K562 (cell line): ENCODE data around the gene MAD2L1BP. TPM values are rescaled to one million over a fixed set of nuclear protein-coding genes. Genes with fewer than 3 reads are reported as not detected.

Experiments
- CGGBP1 ChIP-seq: fragments of 250-450 bp; sonication (Bioruptor Pico); IDR thresholded peaks from 2 replicates; pipeline ENCODE4 v1.9.0; 2021; ENCODE audit warnings: mild to moderate bottlenecking
- CXXC5 ChIP-seq: fragments of 250-450 bp; sonication (Bioruptor Pico); IDR thresholded peaks from 2 replicates; pipeline ENCODE4 v1.8.0; 2022; ENCODE audit warnings: inconsistent platforms, mild to moderate bottlenecking, moderate library complexity
- HINFP ChIP-seq: fragments of 450-650 bp; conservative IDR thresholded peaks from 2 replicates; pipeline ENCODE4 v1.6.1; 2016; ENCODE audit warnings: missing genetic modification characterization, low read depth, mild to moderate bottlenecking, control low read depth, missing compliant biosample characterization
- HNRNPLL ChIP-seq: fragments of 200-400 bp; formaldehyde crosslinking; IDR thresholded peaks from 2 replicates; pipeline ENCODE4 v1.6.1; 2017; ENCODE audit warnings: low read length, low read depth, mild to moderate bottlenecking; ENCODE audit not compliant: poor library complexity, severe bottlenecking
- ID3 ChIP-seq, 2 experiments: fragments of 250-450 bp in 1 of 2; fragments of 450-650 bp in 1 of 2; sonication (Bioruptor Pico) in 1 of 2; IDR thresholded peaks; 2 replicates each; pipeline versions ENCODE4 v1.6.1 to v1.8.0; 2016 to 2021; ENCODE audit warnings: mild to moderate bottlenecking in 2 of 2, moderate library complexity in 2 of 2, missing compliant biosample characterization in 1 of 2, missing genetic modification characterization in 1 of 2
- KAT8 ChIP-seq: fragments of 450-650 bp; IDR thresholded peaks from 2 replicates; pipeline ENCODE4 v1.6.1; 2016; ENCODE audit warnings: low read depth, mild to moderate bottlenecking
- MAFG ChIP-seq: fragments of 450-650 bp; conservative IDR thresholded peaks from 2 replicates; pipeline ENCODE4 v1.6.1; 2016; ENCODE audit warnings: missing genetic modification characterization, missing compliant biosample characterization
- MAZ ChIP-seq, 2 experiments: fragments of 450-650 bp in 1 of 2; sonication (generic) in 1 of 2; formaldehyde crosslinking; IDR thresholded peaks in 1 of 2; conservative IDR thresholded peaks in 1 of 2; 2 replicates each; pipeline versions ENCODE4 v1.4.0 to v1.5.0; 2020; ENCODE audit warnings: mild to moderate bottlenecking in 1 of 2, missing genetic modification reagents in 1 of 2
- MTA2 ChIP-seq: fragments of 450-650 bp; IDR thresholded peaks from 2 replicates; pipeline ENCODE4 v1.6.1; 2016; ENCODE audit warnings: low read depth
- YBX1 ChIP-seq: fragments of 450-650 bp; IDR thresholded peaks from 2 replicates; pipeline ENCODE4 v1.7.1; 2016; ENCODE audit warnings: mild to moderate bottlenecking
- ZNF217 ChIP-seq: sonication (generic); formaldehyde crosslinking; IDR thresholded peaks from 2 replicates; pipeline ENCODE4 v1.8.0; 2022; ENCODE audit warnings: mild to moderate bottlenecking, missing genetic modification reagents
- ZSCAN32 ChIP-seq: fragments of 450-650 bp; formaldehyde crosslinking; IDR thresholded peaks from 2 replicates; pipeline ENCODE4 v1.4.0; 2020; ENCODE audit warnings: mild to moderate bottlenecking, moderate library complexity
- polyA plus RNA-seq, 8 experiments: library from polyadenylated mRNA; depleted of rRNA in 4 of 8; stranded (reverse) in 5 of 8; unstranded in 3 of 8; fragments of >200 nt; fragmentation: Nextera tagmentation in 2 of 8; fragmentation: Illumina TruSeq in 1 of 8; extraction: Ambion mirVana in 2 of 8; extraction: Trizol in 1 of 8; gene quantifications; 2 replicates each; pipeline versions ENCODE4 v1.2.1 to v1.2.3, GENCODE V29; 2011 to 2014; ENCODE audit warnings: inconsistent platforms in 1 of 8, missing spikeins in 1 of 8
- total RNA-seq, 7 experiments: library from RNA; depleted of rRNA in 6 of 7; stranded (reverse); fragments of >200 nt in 6 of 7; fragmentation: Illumina TruSeq in 2 of 7; extraction: Trizol in 2 of 7; gene quantifications; 2 replicates each; pipeline versions ENCODE4 v1.2.1 to v1.2.3, GENCODE V29; 2011 to 2021; ENCODE audit warnings: low replicate concordance in 1 of 7
- TF ChIP-seq, protein P1 (sequence below): IDR thresholded peaks from 2 replicates; pipeline ENCODE4 v1.6.1; 2011; ENCODE audit warnings: borderline replicate concordance, low read depth, mild to moderate bottlenecking, moderate library complexity, low read length; ENCODE audit not compliant: insufficient read depth, poor library complexity, severe bottlenecking
- TF ChIP-seq, protein P2 (sequence below): fragments of 200-400 bp; formaldehyde crosslinking; IDR thresholded peaks from 2 replicates; pipeline ENCODE4 v1.6.1; 2017; ENCODE audit warnings: mild to moderate bottlenecking, low read depth, low read length, moderate library complexity
- TF ChIP-seq, protein P3 (sequence below): fragments of 450-650 bp; conservative IDR thresholded peaks from 2 replicates; pipeline ENCODE4 v1.6.1; 2016; ENCODE audit warnings: missing genetic modification characterization, low read depth, mild to moderate bottlenecking, missing compliant biosample characterization, moderate library complexity

MAD2L1BP gene
- total and polyA plus RNA-seq, 9 of the 15 experiments (the other 6 are each of a cell fraction or from before 2014, with no cell fraction given): 69.7 to 321 (median 111) TPM

DNA sequence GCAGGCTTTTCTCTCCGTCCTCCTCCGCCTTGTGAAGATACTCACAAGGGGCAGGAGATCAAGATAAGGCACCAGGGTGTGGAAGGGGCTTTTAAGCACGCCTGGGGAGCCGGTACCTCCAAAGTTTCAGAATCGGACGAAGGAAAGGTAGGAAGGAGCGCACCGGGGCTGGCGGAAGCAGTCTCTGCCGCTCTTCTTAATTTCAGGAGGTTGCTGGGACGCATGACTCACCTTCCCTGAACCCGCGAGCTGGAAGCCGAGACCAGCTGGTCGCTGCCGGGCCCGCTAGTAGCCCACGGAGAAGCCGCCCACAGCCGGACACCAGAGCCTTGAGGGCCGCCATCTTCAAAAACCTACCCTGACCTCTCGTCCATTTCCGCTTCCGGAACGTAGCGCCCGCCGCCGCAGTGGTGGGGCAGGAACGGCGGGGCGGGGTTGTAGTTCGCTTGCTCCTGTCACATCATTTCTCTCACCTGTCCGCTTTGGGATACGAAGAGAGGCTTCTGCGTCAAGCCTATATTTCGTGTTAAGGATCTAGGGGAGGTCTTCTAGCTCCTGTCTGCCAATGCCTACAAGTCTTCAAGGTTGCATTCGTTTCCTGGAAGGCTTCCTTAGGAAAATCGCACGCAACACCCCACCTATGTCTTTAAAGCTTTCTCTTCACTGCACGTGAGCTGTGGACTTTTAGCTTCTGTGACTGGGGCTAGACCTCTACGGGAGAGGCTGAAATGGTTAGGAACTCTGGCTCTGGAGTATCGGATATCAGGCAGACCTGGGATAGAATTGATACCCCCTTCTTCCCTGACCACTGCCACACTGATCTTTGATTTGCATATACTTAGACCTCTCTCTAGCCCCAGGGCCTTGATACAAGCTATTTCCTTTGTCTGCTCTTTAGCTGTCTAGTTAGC, 52.1 kb downstream of the MAD2L1BP start, which contains the start of gene MRPS18A (continued):
- TF ChIP-seq, protein P1, sequence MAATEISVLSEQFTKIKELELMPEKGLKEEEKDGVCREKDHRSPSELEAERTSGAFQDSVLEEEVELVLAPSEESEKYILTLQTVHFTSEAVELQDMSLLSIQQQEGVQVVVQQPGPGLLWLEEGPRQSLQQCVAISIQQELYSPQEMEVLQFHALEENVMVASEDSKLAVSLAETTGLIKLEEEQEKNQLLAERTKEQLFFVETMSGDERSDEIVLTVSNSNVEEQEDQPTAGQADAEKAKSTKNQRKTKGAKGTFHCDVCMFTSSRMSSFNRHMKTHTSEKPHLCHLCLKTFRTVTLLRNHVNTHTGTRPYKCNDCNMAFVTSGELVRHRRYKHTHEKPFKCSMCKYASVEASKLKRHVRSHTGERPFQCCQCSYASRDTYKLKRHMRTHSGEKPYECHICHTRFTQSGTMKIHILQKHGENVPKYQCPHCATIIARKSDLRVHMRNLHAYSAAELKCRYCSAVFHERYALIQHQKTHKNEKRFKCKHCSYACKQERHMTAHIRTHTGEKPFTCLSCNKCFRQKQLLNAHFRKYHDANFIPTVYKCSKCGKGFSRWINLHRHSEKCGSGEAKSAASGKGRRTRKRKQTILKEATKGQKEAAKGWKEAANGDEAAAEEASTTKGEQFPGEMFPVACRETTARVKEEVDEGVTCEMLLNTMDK: no peak
- TF ChIP-seq HINFP (tag) (no peak), CXXC5 (CRISPR knock-in tag) (peak; percentile 86), MAZ (CRISPR knock-in tag; conservative IDR thresholded peaks at IDR 0.05 in 1 of 2, IDR thresholded peaks at IDR 0.05 in 1 of 2) (peak in 1 of 2 experiments; percentile 84), ZSCAN32 (no peak), YBX1 (no peak), ZNF217 (CRISPR knock-in tag) (no peak), HNRNPLL (peak; percentile 70), MAFG (tag) (no peak), KAT8 (peak; percentile 41; the same call in 1 of the 2 replicates), CGGBP1 (no peak), ID3 (CRISPR knock-in tag; IDR thresholded peaks at IDR 0.05) (no peak), ID3 (tag; IDR thresholded peaks at IDR 0.05) (peak; percentile 47; the same call in 1 of the 2 replicates), MTA2 (peak; percentile 55)
- TF ChIP-seq, protein P2, sequence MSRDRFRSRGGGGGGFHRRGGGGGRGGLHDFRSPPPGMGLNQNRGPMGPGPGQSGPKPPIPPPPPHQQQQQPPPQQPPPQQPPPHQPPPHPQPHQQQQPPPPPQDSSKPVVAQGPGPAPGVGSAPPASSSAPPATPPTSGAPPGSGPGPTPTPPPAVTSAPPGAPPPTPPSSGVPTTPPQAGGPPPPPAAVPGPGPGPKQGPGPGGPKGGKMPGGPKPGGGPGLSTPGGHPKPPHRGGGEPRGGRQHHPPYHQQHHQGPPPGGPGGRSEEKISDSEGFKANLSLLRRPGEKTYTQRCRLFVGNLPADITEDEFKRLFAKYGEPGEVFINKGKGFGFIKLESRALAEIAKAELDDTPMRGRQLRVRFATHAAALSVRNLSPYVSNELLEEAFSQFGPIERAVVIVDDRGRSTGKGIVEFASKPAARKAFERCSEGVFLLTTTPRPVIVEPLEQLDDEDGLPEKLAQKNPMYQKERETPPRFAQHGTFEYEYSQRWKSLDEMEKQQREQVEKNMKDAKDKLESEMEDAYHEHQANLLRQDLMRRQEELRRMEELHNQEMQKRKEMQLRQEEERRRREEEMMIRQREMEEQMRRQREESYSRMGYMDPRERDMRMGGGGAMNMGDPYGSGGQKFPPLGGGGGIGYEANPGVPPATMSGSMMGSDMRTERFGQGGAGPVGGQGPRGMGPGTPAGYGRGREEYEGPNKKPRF: no peak
- TF ChIP-seq, protein P3, sequence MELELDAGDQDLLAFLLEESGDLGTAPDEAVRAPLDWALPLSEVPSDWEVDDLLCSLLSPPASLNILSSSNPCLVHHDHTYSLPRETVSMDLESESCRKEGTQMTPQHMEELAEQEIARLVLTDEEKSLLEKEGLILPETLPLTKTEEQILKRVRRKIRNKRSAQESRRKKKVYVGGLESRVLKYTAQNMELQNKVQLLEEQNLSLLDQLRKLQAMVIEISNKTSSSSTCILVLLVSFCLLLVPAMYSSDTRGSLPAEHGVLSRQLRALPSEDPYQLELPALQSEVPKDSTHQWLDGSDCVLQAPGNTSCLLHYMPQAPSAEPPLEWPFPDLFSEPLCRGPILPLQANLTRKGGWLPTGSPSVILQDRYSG (tag): no peak
